ENCODE results near the gene PARD3B. TPM values are rescaled to one million over a fixed set of nuclear protein-coding genes. Genes with fewer than 3 reads are reported as not detected.
A peak's percentile ranks its signal among the peaks of the same experiment; 100 is the strongest.

Gene PARD3B
- total RNA-seq, 1 donor from 2014 or later = 6.8 TPM

GRCh38 chr2:204673877-204674276 is 128.6 kb downstream of the PARD3B start:
- intact Hi-C loops (cut with DNase I) = no loop called here
- no peak for DNase-seq
- no peak for ATAC-seq (ENCODE audit: poor library complexity)

GRCh38 chr2:204678031-204678430 is 132.8 kb downstream of the PARD3B start:
- DNase-seq (peak; percentile 37), ATAC-seq (ENCODE audit: poor library complexity) (no peak)
- intact Hi-C loops (cut with DNase I) = no loop called here

DNA sequence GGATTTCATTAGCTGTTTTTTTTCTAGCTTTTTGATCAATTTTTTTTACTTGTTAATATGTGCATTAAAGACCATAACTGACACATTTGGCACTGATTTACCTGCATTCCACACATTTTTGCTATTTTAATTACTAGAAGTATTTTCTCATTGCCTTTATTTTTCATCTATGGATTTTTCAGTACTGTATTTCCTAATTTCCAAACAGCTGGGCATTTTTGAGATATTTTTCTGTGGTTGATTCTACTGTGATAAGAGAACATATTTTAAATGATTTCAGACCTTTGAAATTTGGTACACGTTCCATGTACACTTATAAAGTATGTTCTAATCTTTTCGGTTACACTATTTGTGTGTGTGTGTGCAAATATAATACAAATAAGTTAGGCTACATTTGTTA is 135.3 kb downstream of the PARD3B start:
- intact Hi-C loops (cut with DNase I) = no loop called here
- DNase-seq (no peak), ATAC-seq (ENCODE audit: poor library complexity) (no peak)

GRCh38 chr2:204681412-204681811 is 136.1 kb downstream of the PARD3B start:
- ATAC-seq (ENCODE audit: poor library complexity) = peak; percentile 39
- intact Hi-C loops (cut with DNase I) = no loop called here

GRCh38 chr2:204683384-204683783 is 138.1 kb downstream of the PARD3B start:
- DNase-seq (no peak), ATAC-seq (ENCODE audit: poor library complexity) (no peak)
- intact Hi-C loops (cut with DNase I) = no loop called here

More at GRCh38 chr2:204681412-204681811, 136.1 kb downstream of the PARD3B start:
- DNase-seq = no peak

DNA sequence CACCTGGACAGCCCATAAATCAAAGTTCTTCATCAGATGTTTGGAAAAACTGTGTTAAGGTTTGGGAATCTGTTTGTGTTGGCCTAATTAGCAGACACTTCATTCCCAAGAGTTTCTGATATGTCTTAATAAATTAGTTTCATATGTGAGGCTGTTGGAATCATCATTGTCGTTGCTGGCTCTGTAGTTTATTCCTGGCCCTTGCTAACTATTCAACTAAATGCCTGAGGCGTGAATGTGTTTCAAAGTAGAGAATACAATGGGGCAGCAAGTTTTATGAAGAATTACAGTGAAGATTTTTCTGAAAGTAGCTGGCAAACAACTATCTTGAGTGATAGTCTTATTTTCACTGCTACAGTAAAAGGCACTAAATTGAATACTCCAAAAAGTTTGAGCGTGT is 141.1 kb downstream of the PARD3B start:
- no peak for DNase-seq
- intact Hi-C loops (cut with DNase I) = no loop called here
- no peak for ATAC-seq (ENCODE audit: poor library complexity)

- intact Hi-C loops (cut with DNase I) = no loop called here
- no peak for ATAC-seq (ENCODE audit: poor library complexity)
- no peak for DNase-seq
Measured at GRCh38 chr2:204687776-204688175, 142.5 kb downstream of the PARD3B start.

- peak; percentile 95 for ATAC-seq (ENCODE audit: poor library complexity)
Measured at GRCh38 chr2:204691911-204692510, 146.7 kb downstream of the PARD3B start.

DNA sequence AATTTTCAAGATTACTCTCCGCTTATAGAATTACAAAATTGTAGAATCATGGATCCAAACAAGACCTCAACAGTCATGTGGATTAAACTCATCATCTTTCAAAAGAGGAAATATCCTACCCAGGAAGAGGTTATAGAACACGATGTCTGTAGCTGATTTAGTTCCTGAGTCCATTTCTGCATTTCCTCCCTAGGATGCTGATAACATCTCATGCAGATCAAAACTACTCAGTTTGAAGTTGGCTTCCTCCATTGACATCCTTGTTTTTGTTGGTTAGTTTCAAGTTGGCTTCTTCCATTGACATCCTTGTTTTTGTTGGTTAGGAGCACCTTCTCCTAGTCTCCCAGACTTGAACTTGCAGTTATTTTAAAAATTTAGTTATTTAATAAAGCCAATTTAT is 147.5 kb downstream of the PARD3B start:
- ATAC-seq (ENCODE audit: poor library complexity) = peak; percentile 18
- intact Hi-C loops (cut with DNase I) = loop anchor here (5.0 kb wide), 1 partner anchor 430 kb away; no protein-coding TSS in a partner anchor
- DNase-seq = no peak

More at GRCh38 chr2:204691911-204692510, 146.7 kb downstream of the PARD3B start:
- no peak for DNase-seq
- intact Hi-C loops (cut with DNase I) = loop anchor here (5.0 kb wide), 1 partner anchor 430 kb away; no protein-coding TSS in a partner anchor

DNA sequence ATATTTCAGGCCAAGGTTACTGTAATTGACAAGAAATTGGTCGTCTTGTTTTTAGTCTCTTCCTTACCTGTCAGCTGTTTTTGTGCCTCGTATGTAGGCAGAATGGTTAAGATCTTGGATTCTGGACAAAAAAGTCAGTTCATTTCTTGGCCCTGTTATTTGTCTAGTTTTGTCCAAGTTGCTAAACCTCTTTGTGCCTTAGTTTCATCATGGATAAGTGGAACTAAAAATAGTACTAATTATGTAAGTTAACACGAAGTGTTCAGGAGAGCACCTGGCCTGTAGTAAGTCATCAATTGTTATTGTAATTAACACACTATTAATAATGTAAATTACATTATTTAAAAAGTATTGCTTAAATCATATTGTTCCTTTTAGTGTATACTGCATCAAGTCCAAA is 148.0 kb downstream of the PARD3B start:
- ATAC-seq (ENCODE audit: poor library complexity) (no peak), DNase-seq (no peak)
- intact Hi-C loops (cut with DNase I) = loop anchor here (5.0 kb wide), 1 partner anchor 431 kb away; no protein-coding TSS in a partner anchor

DNA sequence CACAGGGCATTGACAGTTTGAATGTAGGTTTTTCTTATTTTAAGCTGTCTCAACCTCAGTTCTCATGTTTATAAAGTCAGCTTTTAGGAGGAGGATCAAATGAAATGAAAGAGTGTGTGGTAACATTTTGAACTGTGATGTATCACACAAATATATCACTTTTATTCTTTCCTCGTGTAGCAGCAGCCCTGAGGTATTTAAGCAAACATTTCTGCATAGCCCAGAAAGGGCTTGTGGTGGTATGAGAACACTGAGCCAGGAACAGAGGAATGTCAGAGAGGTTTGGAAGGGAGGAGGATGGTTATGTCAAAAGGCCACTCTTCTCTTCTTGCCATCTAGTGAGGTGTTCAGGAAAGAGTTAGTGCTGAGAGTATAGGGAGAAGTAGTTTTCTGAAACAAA is 150.2 kb downstream of the PARD3B start:
- intact Hi-C loops (cut with DNase I) = no loop called here
- ATAC-seq (ENCODE audit: poor library complexity) = no peak
- DNase-seq = no peak

DNA sequence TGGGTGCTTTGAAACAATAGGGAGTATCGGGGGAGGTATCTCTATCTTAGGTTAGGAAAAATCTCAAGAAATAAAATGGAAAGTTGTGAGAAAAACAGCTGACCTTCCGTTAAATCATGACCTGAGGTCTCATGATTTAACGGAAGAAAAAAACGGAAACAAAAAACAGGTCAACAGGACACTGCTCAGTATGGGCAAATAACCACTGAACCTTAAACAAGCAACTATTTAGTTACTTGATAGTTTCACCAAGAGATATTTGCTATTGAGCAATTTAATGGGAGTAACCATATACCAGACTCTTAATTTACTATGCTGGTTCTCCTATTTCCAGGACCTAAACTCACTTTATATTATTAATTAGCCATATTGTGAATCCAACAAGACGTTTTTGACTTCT is 150.8 kb downstream of the PARD3B start:
- intact Hi-C loops (cut with DNase I) = no loop called here
- no peak for DNase-seq
- no peak for ATAC-seq (ENCODE audit: poor library complexity)

GRCh38 chr2:204705243-204705932 is 160.1 kb downstream of the PARD3B start:
- no peak for ATAC-seq (ENCODE audit: poor library complexity)
- no peak for DNase-seq
- intact Hi-C loops (cut with DNase I) = no loop called here

GRCh38 chr2:204706939-204707338 is 161.7 kb downstream of the PARD3B start:
- no peak for DNase-seq
- ATAC-seq (ENCODE audit: poor library complexity) = no peak
- intact Hi-C loops (cut with DNase I) = no loop called here

DNA sequence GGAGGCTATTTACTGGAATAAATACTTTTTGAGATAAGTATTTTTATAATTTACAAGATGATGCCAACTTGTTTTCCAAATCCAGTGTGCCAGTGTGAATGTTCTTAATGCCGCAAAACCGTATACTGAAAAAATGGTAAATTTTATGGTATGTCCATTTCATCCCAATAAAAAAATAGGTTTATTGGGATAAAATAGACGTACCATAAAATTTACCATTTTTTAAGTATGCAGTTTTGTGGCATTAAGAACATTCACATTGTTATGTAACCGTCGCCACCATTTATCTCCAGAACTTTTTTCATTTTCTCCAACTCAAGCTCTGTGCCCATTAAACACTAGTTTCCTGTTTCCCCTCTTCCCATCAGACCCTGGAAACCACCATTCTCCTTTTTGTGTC is 167.9 kb downstream of the PARD3B start:
- intact Hi-C loops (cut with DNase I) = no loop called here

GRCh38 chr2:204715361-204715760 is 170.1 kb downstream of the PARD3B start:
- no peak for ATAC-seq (ENCODE audit: poor library complexity)
- intact Hi-C loops (cut with DNase I) = no loop called here
- DNase-seq = no peak

More for the DNA sequence above, 167.9 kb downstream of the PARD3B start:
- ATAC-seq (ENCODE audit: poor library complexity) = no peak
- no peak for DNase-seq

- DNase-seq (no peak), ATAC-seq (ENCODE audit: poor library complexity) (no peak)
- intact Hi-C loops (cut with DNase I) = no loop called here
Measured at GRCh38 chr2:204717591-204717990, 172.3 kb downstream of the PARD3B start.

- DNase-seq = no peak
- intact Hi-C loops (cut with DNase I) = no loop called here
- no peak for ATAC-seq (ENCODE audit: poor library complexity)
Measured at GRCh38 chr2:204718607-204719006, 173.3 kb downstream of the PARD3B start.

DNA sequence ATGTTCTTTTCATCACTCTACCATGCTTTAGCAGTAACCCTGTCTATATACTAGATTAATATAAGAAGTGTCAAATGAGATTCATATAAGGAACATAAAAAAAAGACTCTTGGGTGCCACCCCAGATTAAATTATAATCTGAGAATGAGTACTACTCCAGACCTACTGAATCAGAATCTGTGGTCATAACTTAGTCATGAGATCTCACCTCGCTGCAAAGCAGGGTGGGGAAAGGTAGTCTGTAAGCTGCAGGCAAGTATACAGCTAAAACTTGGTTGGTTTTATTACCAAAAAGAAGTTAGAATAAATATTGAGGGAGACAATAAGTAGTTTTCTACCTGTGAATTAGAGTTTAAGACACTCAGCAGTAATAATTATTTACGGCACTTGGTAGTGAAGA is 175.6 kb downstream of the PARD3B start:
- intact Hi-C loops (cut with DNase I) = no loop called here
- DNase-seq (no peak), ATAC-seq (ENCODE audit: poor library complexity) (no peak)

- DNase-seq = no peak
- no peak for ATAC-seq (ENCODE audit: poor library complexity)
- intact Hi-C loops (cut with DNase I) = no loop called here
Measured at GRCh38 chr2:204722207-204722606, 176.9 kb downstream of the PARD3B start.
